ENCODE data around the gene JUN. TPM values are rescaled to one million over a fixed set of nuclear protein-coding genes. Genes with fewer than 3 reads are reported as not detected.

JUN gene
- total RNA-seq, 1 experiment from 2014 or later: 89.3 TPM

DNA sequence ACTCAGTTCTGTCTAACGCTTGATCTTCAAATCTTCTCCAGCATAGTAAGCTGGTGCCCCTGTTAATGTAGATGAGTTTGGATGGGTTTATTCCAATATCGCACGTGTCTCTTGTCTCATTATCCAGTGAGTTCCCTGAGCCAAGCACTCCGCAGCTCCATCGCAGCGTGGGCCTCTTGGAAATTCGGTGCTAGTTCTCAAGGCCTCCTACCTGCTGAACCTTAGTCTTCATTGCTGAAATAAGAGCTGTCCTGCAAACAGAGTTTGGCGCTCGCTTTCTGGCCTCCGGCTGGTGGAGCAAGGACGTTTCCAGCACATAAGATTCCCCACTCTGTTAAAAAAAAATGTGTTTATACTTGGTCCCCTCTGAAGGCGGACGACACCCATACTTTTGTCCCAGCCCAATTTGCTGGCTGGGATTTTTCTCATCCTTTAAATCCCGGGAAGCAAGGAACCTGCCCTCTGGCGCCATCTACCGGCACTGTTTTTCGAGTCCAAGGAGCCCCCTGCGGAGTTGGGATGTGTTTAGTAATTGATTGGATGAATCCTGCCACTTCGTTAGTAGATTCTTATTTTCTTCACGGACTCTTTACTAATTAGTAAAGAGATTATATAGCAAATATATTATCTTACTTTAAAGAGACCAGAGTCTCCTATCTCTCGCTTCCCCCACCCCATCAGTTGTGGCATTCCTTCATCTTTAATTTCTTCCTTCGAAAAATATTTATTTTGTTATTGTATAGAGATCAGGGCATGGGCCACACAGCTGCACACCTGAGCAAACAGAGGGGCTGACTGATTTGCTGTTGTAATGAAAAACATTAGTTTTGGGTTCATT is 14.7 kb downstream of the JUN start:
- Mint-ChIP-seq H3K36me3 (ENCODE audit: insufficient read depth, unreplicated experiment) (no peaks in the 10 kb centered on the region), H3K27ac (ENCODE audit: unreplicated experiment) (no peak overlapping the region), H3K4me3 (ENCODE audit: low read depth, unreplicated experiment) (no peak overlapping the region), H3K27me3 (ENCODE audit: unreplicated experiment) (no peaks in the 10 kb centered on the region), H3K4me1 (ENCODE audit: low read depth, unreplicated experiment) (peaks cover 24% of the 10 kb centered on the region), H3K9me3 (ENCODE audit: low read depth, unreplicated experiment) (no peaks in the 10 kb centered on the region)
- DNase-seq: peak; percentile 81
- intact Hi-C loops (cut with micrococcal nuclease; ENCODE audit: unreplicated experiment): loop anchor here (1.0 kb wide), 2 partner anchors 30 to 253 kb away; no protein-coding TSS in a partner anchor
- CTCF ChIA-PET: no interaction called here
- peak; percentile 71 for TF ChIP-seq CTCF (IDR thresholded peaks at IDR 0.05; ENCODE audit: unreplicated experiment)
- no TSS peak for BruUV-seq (replicated peaks)

DNA sequence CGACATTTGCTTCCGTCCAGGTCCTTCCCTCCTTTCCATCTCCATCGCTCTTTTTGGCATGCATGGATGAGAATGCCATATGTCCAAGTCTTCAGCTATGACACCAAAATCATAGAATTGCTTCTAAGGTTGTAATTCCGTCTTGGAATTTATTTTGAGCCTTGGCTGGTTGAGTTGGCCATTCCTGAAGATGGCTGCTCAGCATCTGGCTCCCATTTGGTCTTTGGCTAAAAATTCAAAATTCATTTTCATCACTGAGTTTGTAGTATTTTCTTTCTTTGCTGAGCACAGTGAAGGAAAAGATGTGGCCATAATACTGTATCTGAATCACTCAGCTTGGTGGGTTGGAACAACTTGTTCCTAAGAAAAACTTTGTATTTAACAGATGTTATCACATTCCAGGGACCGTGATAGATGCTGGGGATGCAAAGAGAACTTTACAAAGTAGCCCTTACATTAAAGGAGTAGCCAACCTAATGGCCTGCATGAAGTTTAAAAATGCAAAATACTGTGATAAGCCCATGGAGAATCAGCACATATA is 15.6 kb downstream of the JUN start:
- Mint-ChIP-seq H3K9me3 (ENCODE audit: low read depth, unreplicated experiment) (no peaks in the 10 kb centered on the region), H3K36me3 (ENCODE audit: insufficient read depth, unreplicated experiment) (no peaks in the 10 kb centered on the region), H3K4me1 (ENCODE audit: low read depth, unreplicated experiment) (peaks cover 25% of the 10 kb centered on the region), H3K4me3 (ENCODE audit: low read depth, unreplicated experiment) (no peak overlapping the region), H3K27ac (ENCODE audit: unreplicated experiment) (no peak overlapping the region), H3K27me3 (ENCODE audit: unreplicated experiment) (no peaks in the 10 kb centered on the region)
- no peak for TF ChIP-seq CTCF (IDR thresholded peaks at IDR 0.05; ENCODE audit: unreplicated experiment)
- DNase-seq: no peak
- intact Hi-C loops (cut with micrococcal nuclease; ENCODE audit: unreplicated experiment): no loop called here
- BruUV-seq (replicated peaks): no TSS peak
- CTCF ChIA-PET: interaction anchor here (0.6 kb wide), 1 partner anchor 13 kb away, joined by 3 read pairs; no protein-coding TSS in a partner anchor

DNA sequence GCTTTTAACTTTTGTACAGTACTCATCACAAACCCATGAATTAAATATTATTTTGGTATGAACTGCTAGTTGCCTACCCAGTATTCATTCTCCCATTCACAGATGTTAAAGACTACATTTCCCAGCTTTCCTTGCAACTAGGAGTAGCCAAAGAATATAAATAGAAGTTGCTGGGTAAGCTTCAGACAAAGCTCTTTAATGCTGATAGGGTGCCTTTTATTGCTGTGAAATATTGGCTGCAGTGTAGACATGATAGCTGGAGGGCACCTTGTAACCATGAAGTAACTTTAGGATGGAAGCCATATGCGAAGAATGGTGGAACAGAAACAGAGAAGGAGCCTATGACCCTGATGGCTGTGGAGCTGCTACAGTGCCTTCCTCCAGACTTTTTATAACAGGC is 16.7 kb downstream of the JUN start:
- no peak for TF ChIP-seq CTCF (IDR thresholded peaks at IDR 0.05; ENCODE audit: unreplicated experiment)
- H3K4me3 Mint-ChIP-seq (ENCODE audit: low read depth, unreplicated experiment): no peak overlapping the region
- no peak for DNase-seq
- H3K27me3 Mint-ChIP-seq (ENCODE audit: unreplicated experiment): no peaks in the 10 kb centered on the region
- H3K4me1 Mint-ChIP-seq (ENCODE audit: low read depth, unreplicated experiment): peaks cover 25% of the 10 kb centered on the region
- BruUV-seq (replicated peaks): no TSS peak
- H3K27ac Mint-ChIP-seq (ENCODE audit: unreplicated experiment): no peak overlapping the region
- no peaks in the 10 kb centered on the region for H3K36me3 Mint-ChIP-seq (ENCODE audit: insufficient read depth, unreplicated experiment)
- intact Hi-C loops (cut with micrococcal nuclease; ENCODE audit: unreplicated experiment): no loop called here
- CTCF ChIA-PET: no interaction called here
- H3K9me3 Mint-ChIP-seq (ENCODE audit: low read depth, unreplicated experiment): no peaks in the 10 kb centered on the region

GRCh38 chr1:58765441-58765840 is 18.4 kb downstream of the JUN start:
- CTCF ChIA-PET: no interaction called here
- intact Hi-C loops (cut with micrococcal nuclease; ENCODE audit: unreplicated experiment): no loop called here
- H3K27me3 Mint-ChIP-seq (ENCODE audit: unreplicated experiment): no peaks in the 10 kb centered on the region
- no peak for TF ChIP-seq CTCF (IDR thresholded peaks at IDR 0.05; ENCODE audit: unreplicated experiment)
- H3K27ac Mint-ChIP-seq (ENCODE audit: unreplicated experiment): no peak overlapping the region
- H3K9me3 Mint-ChIP-seq (ENCODE audit: low read depth, unreplicated experiment): no peaks in the 10 kb centered on the region
- BruUV-seq (replicated peaks): no TSS peak
- DNase-seq: no peak
- H3K4me1 Mint-ChIP-seq (ENCODE audit: low read depth, unreplicated experiment): peaks cover 26% of the 10 kb centered on the region
- H3K36me3 Mint-ChIP-seq (ENCODE audit: insufficient read depth, unreplicated experiment): no peaks in the 10 kb centered on the region
- H3K4me3 Mint-ChIP-seq (ENCODE audit: low read depth, unreplicated experiment): no peak overlapping the region
